ENCODE data around the gene SLC10A7. TPM values are rescaled to one million over a fixed set of nuclear protein-coding genes. Genes with fewer than 3 reads are reported as not detected.

The SLC10A7 gene
- total and polyA plus RNA-seq, 2 experiments from 2014 or later, result 0.81 to 4.3 TPM

DNA sequence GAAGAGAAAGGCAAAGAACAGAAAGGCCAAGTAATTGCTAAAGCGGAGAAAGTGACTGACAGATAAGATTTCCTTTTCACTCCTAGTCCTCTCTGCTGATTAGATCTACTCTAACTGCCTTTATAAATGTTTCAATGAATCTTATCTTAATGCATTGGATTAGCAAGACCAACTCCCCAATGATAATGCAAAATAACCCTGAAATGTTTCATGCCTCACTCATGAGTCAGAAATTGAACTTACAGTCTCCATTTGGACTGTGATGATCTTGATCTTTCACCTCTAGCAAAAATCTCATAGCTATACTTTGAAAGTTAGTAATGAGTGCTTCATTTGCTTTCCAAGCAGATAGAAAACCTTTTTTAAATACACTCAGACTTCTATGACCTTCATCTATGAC, 26.5 kb downstream of the SLC10A7 start:
- DNase-seq (ENCODE audit: low spot score) (no peak), ATAC-seq (no peak)
- TF ChIP-seq STAT1 (IDR thresholded peaks at IDR 0.05; ENCODE audit: unreplicated experiment), result no peak
- TF ChIP-seq, protein P1, sequence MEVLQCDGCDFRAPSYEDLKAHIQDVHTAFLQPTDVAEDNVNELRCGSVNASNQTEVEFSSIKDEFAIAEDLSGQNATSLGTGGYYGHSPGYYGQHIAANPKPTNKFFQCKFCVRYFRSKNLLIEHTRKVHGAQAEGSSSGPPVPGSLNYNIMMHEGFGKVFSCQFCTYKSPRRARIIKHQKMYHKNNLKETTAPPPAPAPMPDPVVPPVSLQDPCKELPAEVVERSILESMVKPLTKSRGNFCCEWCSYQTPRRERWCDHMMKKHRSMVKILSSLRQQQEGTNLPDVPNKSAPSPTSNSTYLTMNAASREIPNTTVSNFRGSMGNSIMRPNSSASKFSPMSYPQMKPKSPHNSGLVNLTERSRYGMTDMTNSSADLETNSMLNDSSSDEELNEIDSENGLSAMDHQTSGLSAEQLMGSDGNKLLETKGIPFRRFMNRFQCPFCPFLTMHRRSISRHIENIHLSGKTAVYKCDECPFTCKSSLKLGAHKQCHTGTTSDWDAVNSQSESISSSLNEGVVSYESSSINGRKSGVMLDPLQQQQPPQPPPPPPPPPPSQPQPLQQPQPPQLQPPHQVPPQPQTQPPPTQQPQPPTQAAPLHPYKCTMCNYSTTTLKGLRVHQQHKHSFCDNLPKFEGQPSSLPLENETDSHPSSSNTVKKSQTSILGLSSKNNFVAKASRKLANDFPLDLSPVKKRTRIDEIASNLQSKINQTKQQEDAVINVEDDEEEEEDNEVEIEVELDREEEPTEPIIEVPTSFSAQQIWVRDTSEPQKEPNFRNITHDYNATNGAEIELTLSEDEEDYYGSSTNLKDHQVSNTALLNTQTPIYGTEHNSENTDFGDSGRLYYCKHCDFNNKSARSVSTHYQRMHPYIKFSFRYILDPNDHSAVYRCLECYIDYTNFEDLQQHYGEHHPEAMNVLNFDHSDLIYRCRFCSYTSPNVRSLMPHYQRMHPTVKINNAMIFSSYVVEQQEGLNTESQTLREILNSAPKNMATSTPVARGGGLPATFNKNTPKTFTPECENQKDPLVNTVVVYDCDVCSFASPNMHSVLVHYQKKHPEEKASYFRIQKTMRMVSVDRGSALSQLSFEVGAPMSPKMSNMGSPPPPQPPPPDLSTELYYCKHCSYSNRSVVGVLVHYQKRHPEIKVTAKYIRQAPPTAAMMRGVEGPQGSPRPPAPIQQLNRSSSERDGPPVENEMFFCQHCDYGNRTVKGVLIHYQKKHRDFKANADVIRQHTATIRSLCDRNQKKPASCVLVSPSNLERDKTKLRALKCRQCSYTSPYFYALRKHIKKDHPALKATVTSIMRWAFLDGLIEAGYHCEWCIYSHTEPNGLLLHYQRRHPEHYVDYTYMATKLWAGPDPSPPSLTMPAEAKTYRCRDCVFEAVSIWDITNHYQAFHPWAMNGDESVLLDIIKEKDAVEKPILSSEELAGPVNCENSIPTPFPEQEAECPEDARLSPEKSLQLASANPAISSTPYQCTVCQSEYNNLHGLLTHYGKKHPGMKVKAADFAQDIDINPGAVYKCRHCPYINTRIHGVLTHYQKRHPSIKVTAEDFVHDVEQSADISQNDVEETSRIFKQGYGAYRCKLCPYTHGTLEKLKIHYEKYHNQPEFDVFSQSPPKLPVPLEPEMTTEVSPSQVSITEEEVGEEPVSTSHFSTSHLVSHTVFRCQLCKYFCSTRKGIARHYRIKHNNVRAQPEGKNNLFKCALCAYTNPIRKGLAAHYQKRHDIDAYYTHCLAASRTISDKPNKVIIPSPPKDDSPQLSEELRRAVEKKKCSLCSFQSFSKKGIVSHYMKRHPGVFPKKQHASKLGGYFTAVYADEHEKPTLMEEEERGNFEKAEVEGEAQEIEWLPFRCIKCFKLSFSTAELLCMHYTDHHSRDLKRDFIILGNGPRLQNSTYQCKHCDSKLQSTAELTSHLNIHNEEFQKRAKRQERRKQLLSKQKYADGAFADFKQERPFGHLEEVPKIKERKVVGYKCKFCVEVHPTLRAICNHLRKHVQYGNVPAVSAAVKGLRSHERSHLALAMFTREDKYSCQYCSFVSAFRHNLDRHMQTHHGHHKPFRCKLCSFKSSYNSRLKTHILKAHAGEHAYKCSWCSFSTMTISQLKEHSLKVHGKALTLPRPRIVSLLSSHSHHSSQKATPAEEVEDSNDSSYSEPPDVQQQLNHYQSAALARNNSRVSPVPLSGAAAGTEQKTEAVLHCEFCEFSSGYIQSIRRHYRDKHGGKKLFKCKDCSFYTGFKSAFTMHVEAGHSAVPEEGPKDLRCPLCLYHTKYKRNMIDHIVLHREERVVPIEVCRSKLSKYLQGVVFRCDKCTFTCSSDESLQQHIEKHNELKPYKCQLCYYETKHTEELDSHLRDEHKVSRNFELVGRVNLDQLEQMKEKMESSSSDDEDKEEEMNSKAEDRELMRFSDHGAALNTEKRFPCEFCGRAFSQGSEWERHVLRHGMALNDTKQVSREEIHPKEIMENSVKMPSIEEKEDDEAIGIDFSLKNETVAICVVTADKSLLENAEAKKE (CRISPR knock-in tag; IDR thresholded peaks at IDR 0.05), result no peak
- TF ChIP-seq NANOG (IDR thresholded peaks at IDR 0.05; ENCODE audit: borderline replicate concordance), result no peak
- no peak for TF ChIP-seq CREB1 (CRISPR knock-in tag; IDR thresholded peaks at IDR 0.05; ENCODE audit: low read depth)
- TF ChIP-seq ZNF331 (CRISPR knock-in tag; IDR thresholded peaks at IDR 0.05; ENCODE audit: low read depth), result no peak
- no peak for TF ChIP-seq JUNB (IDR thresholded peaks at IDR 0.05; ENCODE audit: unreplicated experiment)
- TF ChIP-seq, protein P2, sequence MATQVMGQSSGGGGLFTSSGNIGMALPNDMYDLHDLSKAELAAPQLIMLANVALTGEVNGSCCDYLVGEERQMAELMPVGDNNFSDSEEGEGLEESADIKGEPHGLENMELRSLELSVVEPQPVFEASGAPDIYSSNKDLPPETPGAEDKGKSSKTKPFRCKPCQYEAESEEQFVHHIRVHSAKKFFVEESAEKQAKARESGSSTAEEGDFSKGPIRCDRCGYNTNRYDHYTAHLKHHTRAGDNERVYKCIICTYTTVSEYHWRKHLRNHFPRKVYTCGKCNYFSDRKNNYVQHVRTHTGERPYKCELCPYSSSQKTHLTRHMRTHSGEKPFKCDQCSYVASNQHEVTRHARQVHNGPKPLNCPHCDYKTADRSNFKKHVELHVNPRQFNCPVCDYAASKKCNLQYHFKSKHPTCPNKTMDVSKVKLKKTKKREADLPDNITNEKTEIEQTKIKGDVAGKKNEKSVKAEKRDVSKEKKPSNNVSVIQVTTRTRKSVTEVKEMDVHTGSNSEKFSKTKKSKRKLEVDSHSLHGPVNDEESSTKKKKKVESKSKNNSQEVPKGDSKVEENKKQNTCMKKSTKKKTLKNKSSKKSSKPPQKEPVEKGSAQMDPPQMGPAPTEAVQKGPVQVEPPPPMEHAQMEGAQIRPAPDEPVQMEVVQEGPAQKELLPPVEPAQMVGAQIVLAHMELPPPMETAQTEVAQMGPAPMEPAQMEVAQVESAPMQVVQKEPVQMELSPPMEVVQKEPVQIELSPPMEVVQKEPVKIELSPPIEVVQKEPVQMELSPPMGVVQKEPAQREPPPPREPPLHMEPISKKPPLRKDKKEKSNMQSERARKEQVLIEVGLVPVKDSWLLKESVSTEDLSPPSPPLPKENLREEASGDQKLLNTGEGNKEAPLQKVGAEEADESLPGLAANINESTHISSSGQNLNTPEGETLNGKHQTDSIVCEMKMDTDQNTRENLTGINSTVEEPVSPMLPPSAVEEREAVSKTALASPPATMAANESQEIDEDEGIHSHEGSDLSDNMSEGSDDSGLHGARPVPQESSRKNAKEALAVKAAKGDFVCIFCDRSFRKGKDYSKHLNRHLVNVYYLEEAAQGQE (IDR thresholded peaks at IDR 0.05; ENCODE audit: unreplicated experiment), result no peak
- TF ChIP-seq, protein P3, sequence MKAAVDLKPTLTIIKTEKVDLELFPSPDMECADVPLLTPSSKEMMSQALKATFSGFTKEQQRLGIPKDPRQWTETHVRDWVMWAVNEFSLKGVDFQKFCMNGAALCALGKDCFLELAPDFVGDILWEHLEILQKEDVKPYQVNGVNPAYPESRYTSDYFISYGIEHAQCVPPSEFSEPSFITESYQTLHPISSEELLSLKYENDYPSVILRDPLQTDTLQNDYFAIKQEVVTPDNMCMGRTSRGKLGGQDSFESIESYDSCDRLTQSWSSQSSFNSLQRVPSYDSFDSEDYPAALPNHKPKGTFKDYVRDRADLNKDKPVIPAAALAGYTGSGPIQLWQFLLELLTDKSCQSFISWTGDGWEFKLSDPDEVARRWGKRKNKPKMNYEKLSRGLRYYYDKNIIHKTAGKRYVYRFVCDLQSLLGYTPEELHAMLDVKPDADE (IDR thresholded peaks at IDR 0.05), result no peak
- TF ChIP-seq ZNF114 (CRISPR knock-in tag; IDR thresholded peaks at IDR 0.05), result no peak
- TF ChIP-seq, protein P4, sequence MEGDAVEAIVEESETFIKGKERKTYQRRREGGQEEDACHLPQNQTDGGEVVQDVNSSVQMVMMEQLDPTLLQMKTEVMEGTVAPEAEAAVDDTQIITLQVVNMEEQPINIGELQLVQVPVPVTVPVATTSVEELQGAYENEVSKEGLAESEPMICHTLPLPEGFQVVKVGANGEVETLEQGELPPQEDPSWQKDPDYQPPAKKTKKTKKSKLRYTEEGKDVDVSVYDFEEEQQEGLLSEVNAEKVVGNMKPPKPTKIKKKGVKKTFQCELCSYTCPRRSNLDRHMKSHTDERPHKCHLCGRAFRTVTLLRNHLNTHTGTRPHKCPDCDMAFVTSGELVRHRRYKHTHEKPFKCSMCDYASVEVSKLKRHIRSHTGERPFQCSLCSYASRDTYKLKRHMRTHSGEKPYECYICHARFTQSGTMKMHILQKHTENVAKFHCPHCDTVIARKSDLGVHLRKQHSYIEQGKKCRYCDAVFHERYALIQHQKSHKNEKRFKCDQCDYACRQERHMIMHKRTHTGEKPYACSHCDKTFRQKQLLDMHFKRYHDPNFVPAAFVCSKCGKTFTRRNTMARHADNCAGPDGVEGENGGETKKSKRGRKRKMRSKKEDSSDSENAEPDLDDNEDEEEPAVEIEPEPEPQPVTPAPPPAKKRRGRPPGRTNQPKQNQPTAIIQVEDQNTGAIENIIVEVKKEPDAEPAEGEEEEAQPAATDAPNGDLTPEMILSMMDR (conservative IDR thresholded peaks at IDR 0.05; ENCODE audit: low read depth in 2 of 2), result no peak
- no peak for TF ChIP-seq POLR2AphosphoS5 (IDR thresholded peaks at IDR 0.05; ENCODE audit: low read depth)
- no peak for TF ChIP-seq EZH2phosphoT487 (IDR thresholded peaks at IDR 0.05; ENCODE audit: unreplicated experiment)
- TF ChIP-seq EZH2 (IDR thresholded peaks at IDR 0.05; ENCODE audit: low read depth, unreplicated experiment), result no peak
- Mint-ChIP-seq H3K27me3 (ENCODE audit: insufficient read depth, low read depth, poor library complexity) (no peaks in the 10 kb centered on the region), H3K36me3 (ENCODE audit: low read depth) (no peaks in the 10 kb centered on the region), H3K9me3 (no peaks in the 10 kb centered on the region), H3K27ac (no peak overlapping the region), H3K4me1 (peaks cover 2% of the 10 kb centered on the region; the same call in 1 of the 3 replicates), H3K4me3 (no peak overlapping the region)
- H3K4me3 ChIP-seq, result no peak overlapping the region
- no peaks in the 10 kb centered on the region for H3K4me1 ChIP-seq (ENCODE audit: insufficient read depth)
- H3K4me2 ChIP-seq, result no peak overlapping the region
- no peaks in the 10 kb centered on the region for H4K20me1 ChIP-seq (replicated peaks; ENCODE audit: insufficient read depth)
- H3F3A ChIP-seq (replicated peaks; ENCODE audit: low read depth), result no peaks in the 10 kb centered on the region
- H3K27ac ChIP-seq (ENCODE audit: low read depth), result no peak overlapping the region
- H3K27me3 ChIP-seq (ENCODE audit: insufficient read depth), result no peaks in the 10 kb centered on the region
- H3K36me3 ChIP-seq (ENCODE audit: insufficient read depth), result no peaks in the 10 kb centered on the region
- no peaks in the 10 kb centered on the region for H3K9me2 ChIP-seq (ENCODE audit: insufficient read depth)
- H3K79me2 ChIP-seq (replicated peaks; ENCODE audit: insufficient read depth), result no peaks in the 10 kb centered on the region
- H2AFZ ChIP-seq, result no peak overlapping the region

All from GM23338 (cell line).